Right cardiac atrium (tissue), 5 donors: Measurements from ENCODE around the gene TMEM63A. TPM values are rescaled to one million over a fixed set of nuclear protein-coding genes. Genes with fewer than 3 reads are reported as not detected.
A peak's percentile ranks its signal among the peaks of the same experiment; 100 is the strongest.

Source experiments
- ATAC-seq, 2 donors: fragments of 200-7000 bp; cut with Tn5 transposase; one replicate each; pipeline versions ENCODE4 v1.8.0 to v1.9.1; 2020; ENCODE audit warnings: moderate library complexity in 2 of 2, mild to moderate bottlenecking in 1 of 2
- DNase-seq, 3 donors: peaks; one replicate each; pipeline ENCODE4 v3.0.0-alpha.2; 2020
- H3K27ac ChIP-seq: one replicate; pipeline ENCODE4 v1.5.1; 2013; ENCODE audit warnings: mild to moderate bottlenecking, low read length, control low read depth, moderate library complexity
- H3K27me3 ChIP-seq: one replicate; pipeline ENCODE4 v1.6.1; 2013; ENCODE audit not compliant: control insufficient read depth, insufficient read depth
- H3K4me1 ChIP-seq: one replicate; pipeline ENCODE4 v1.6.1; 2013; ENCODE audit warnings: low read length; ENCODE audit not compliant: control insufficient read depth, insufficient read depth
- H3K4me3 ChIP-seq: one replicate; pipeline ENCODE4 v1.5.1; 2013; ENCODE audit warnings: low read length, control low read depth
- H3K9me3 ChIP-seq: one replicate; pipeline ENCODE4 v1.6.1; 2013; ENCODE audit warnings: low read length; ENCODE audit not compliant: control insufficient read depth
- WGBS: extraction: QIAGEN DNeasy Blood & Tissue Kit; methylation state at CpG from one replicate; pipeline ENCODE4 v1.1.7; 2013; 5-methylcytosine and 5-hydroxymethylcytosine counted together
- intact Hi-C, 4 donors: fragments of 100-400 bp; cut with DNase I; formaldehyde crosslinking; loops; one replicate each; pipeline versions ENCODE4 v1.11.0 to v1.14.0; 2022 to 2023
- polyA plus RNA-seq: library from polyadenylated mRNA; stranded (reverse); fragments of 200-250 nt; gene quantifications from one replicate; pipeline ENCODE4 v1.2.3, GENCODE V29; 2013
- total RNA-seq, 4 donors: library from RNA; stranded (reverse); fragmentation: NEBNext Ultra II Directional; extraction: Animal tissue kit (Norgen Biotek cat#: 25700); gene quantifications; one replicate each; pipeline ENCODE4 v1.2.1, GENCODE V29; 2021
- donor health status: healthy with polysubstance abuse.
- donor health status: DM: no; HTN: yes; CAD: no.
- donor health status: DM: no; HTN: no; CAD: no.
- donor health status: DM: no; HTN: yes; CAD: no; lungs with severe emphysema.
- donor health status: DM: yes; HTN: yes; CAD: no.

Gene TMEM63A
- total and polyA plus RNA-seq, 5 donors: 29.3 to 44.4 (median 33.9) TPM

- Histone ChIP-seq H3K4me1 (no peaks in the 10 kb centered on the region), H3K27ac (no peak overlapping the region), H3K4me3 (no peak overlapping the region), H3K9me3 (no peaks in the 10 kb centered on the region), H3K27me3 (no peaks in the 10 kb centered on the region)
- no peak for ATAC-seq
- 94% methylated on average over 5 of the region's 5 CpGs for WGBS
- DNase-seq: peak in 1 of 3 donors; percentile 7
- intact Hi-C loops: no loop called here
These were observed 19.0 kb downstream of the TMEM63A start for GRCh38 chr1:225863167-225863566.

- intact Hi-C loops: no loop called here
- H3K4me3 ChIP-seq: no peak overlapping the region
- 90% methylated on average over 13 of the region's 13 CpGs for WGBS
- DNase-seq (peak in 1 of 3 donors; percentile 35), ATAC-seq (no peak)
- no peak overlapping the region for H3K27ac ChIP-seq
- no peaks in the 10 kb centered on the region for H3K4me1 ChIP-seq
- H3K9me3 ChIP-seq: no peaks in the 10 kb centered on the region
- no peaks in the 10 kb centered on the region for H3K27me3 ChIP-seq
These were observed 19.6 kb downstream of the TMEM63A start for GRCh38 chr1:225862581-225862950.

GRCh38 chr1:225861834-225862580, 20.2 kb downstream of the TMEM63A start:
- intact Hi-C loops: no loop called here
- WGBS: 87% methylated on average over 13 of the region's 13 CpGs
- ATAC-seq: no peak
- peak in 1 of 3 donors; percentile 28 for DNase-seq
- Histone ChIP-seq H3K27ac (no peak overlapping the region), H3K4me3 (no peak overlapping the region), H3K4me1 (no peaks in the 10 kb centered on the region), H3K9me3 (no peaks in the 10 kb centered on the region), H3K27me3 (no peaks in the 10 kb centered on the region)

- no peaks in the 10 kb centered on the region for H3K4me1 ChIP-seq
- no peaks in the 10 kb centered on the region for H3K27me3 ChIP-seq
- H3K27ac ChIP-seq: no peak overlapping the region
- intact Hi-C loops: no loop called here
- ATAC-seq (no peak), DNase-seq (peak in 1 of 3 donors; percentile 10)
- WGBS: 92% methylated on average over 7 of the region's 7 CpGs
- no peaks in the 10 kb centered on the region for H3K9me3 ChIP-seq
- H3K4me3 ChIP-seq: no peak overlapping the region
These were observed 21.2 kb downstream of the TMEM63A start for GRCh38 chr1:225860876-225861441.

- Histone ChIP-seq H3K9me3 (no peaks in the 10 kb centered on the region), H3K27ac (no peak overlapping the region), H3K27me3 (no peaks in the 10 kb centered on the region), H3K4me3 (no peak overlapping the region), H3K4me1 (no peaks in the 10 kb centered on the region)
- DNase-seq (no peak), ATAC-seq (no peak)
- intact Hi-C loops: no loop called here
- 95% methylated on average over 5 of the region's 5 CpGs for WGBS
These were observed 22.1 kb downstream of the TMEM63A start for GRCh38 chr1:225860107-225860506.

GRCh38 chr1:225859151-225859550, 23.0 kb downstream of the TMEM63A start:
- no peak for DNase-seq
- no peak for ATAC-seq
- Histone ChIP-seq H3K4me3 (no peak overlapping the region), H3K9me3 (no peaks in the 10 kb centered on the region), H3K27me3 (no peaks in the 10 kb centered on the region), H3K4me1 (no peaks in the 10 kb centered on the region), H3K27ac (no peak overlapping the region)
- intact Hi-C loops: no loop called here
- 90% methylated on average over 5 of the region's 5 CpGs for WGBS

GRCh38 chr1:225857256-225857655, 24.9 kb downstream of the TMEM63A start:
- ATAC-seq (no peak), DNase-seq (no peak)
- Histone ChIP-seq H3K9me3 (no peaks in the 10 kb centered on the region), H3K27me3 (no peaks in the 10 kb centered on the region), H3K27ac (no peak overlapping the region), H3K4me3 (no peak overlapping the region), H3K4me1 (no peaks in the 10 kb centered on the region)
- WGBS: 69% methylated on average over 7 of the region's 7 CpGs
- intact Hi-C loops: no loop called here

DNA sequence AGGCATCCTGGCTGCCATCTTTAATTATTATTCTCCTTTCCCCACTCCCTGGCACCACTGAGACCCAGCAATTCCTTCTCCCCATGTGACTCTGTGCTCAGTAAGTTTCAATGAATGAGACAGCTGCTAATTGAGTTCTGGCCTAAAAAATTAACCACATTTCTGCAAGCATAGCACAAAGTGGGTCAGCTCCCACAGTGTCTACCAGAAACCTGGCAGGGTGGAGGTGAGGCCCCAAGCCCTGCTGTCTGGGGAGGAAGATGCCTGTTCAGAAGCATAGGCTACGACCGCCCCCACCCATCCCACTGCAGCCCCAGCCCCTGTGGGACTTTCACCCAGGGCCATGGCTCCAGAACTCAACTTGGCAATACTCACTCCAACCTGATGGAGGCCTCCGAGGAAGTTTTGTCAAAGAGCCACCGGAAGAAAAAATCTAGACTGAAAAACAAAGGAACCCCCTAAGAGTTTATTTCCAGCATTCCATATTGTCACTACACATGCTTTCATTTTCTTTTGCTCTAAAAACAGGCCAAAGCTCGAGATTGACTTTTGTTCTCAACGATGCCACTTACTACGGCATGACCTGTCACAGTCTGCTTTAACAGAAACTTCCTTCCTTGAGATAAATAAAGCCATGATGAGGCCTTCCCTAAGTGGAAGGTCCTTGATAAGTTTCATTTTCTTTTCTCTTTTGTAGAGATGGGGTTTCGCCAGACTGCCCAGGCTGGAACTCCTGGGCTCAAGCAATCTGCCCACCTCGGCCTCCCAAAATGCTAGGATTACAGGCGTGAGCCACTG, 26.5 kb downstream of the TMEM63A start:
- H3K27ac ChIP-seq: no peak overlapping the region
- no peaks in the 10 kb centered on the region for H3K27me3 ChIP-seq
- WGBS: 70% methylated on average over 10 of the region's 10 CpGs
- DNase-seq (peak in 1 of 3 donors; percentile 9), ATAC-seq (no peak)
- H3K4me1 ChIP-seq: no peaks in the 10 kb centered on the region
- no peak overlapping the region for H3K4me3 ChIP-seq
- intact Hi-C loops: no loop called here
- no peaks in the 10 kb centered on the region for H3K9me3 ChIP-seq

DNA sequence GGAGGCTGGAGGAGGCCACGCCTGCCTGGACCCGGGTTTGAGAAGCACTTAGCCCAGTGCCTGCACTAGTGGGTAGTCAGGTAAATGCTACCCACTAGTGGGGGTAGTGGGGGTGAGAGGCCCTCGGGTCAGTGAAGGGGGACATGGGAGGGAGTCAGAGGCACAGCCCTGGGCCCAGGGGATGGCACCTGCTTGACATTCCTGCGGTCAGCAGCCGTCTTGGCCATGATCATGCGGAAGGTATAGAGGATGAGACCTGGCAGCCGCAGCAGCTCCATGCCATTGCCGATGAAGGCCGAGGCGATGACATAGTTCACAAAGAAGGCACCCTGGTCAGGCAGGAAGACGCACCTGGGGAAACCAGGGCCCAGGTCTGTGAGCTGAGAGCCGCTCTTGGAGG, 28.7 kb downstream of the TMEM63A start:
- intact Hi-C loops: no loop called here
- Histone ChIP-seq H3K4me1 (no peaks in the 10 kb centered on the region), H3K4me3 (no peak overlapping the region), H3K9me3 (no peaks in the 10 kb centered on the region), H3K27ac (no peak overlapping the region), H3K27me3 (no peaks in the 10 kb centered on the region)
- 92% methylated on average over 12 of the region's 12 CpGs for WGBS
- peak in 1 of 3 donors; percentile 42 for DNase-seq
- ATAC-seq: no peak

DNA sequence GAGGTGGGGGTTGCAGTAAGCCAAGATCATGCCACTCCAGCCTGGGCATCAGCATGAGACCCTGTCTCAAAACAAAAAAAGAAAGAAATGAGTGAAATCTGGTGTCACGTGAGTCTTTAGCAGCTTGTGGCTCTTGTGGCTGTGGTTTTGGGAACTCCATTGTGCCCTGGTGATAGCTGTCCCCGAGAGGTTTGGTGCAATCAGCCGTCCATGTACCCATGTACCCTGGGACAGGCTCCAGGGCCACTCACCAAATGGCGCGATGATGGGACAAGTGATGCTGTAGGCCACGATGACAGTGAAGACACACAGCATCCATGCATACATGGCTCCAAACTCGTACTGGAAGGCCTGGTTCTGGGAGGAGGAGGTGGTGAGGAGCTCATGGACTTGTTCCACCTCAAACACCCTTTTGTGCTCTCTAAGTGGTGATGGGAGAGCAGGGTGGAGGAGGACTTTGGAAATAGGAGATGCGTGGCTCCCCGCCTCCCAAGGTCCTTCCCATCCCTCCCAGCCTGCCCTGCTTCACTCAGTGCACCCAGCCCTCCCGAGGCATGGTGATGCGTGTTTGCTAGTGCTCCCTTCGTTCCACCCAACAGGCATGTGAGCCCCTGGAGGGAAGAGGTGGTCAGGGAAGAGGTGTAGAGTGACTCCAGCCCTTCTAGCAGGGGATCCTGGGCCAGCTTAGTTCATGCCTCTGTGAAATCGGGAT, 29.6 kb downstream of the TMEM63A start:
- no peaks in the 10 kb centered on the region for H3K27me3 ChIP-seq
- DNase-seq: peak in 1 of 3 donors; percentile 32
- no peak for ATAC-seq
- no peaks in the 10 kb centered on the region for H3K4me1 ChIP-seq
- intact Hi-C loops: no loop called here
- no peak overlapping the region for H3K4me3 ChIP-seq
- WGBS: 90% methylated on average over 13 of the region's 13 CpGs
- no peaks in the 10 kb centered on the region for H3K9me3 ChIP-seq
- H3K27ac ChIP-seq: no peak overlapping the region

- intact Hi-C loops: no loop called here
These were observed 30.4 kb downstream of the TMEM63A start for GRCh38 chr1:225851805-225852204.

More at GRCh38 chr1:225851805-225852204, 30.4 kb downstream of the TMEM63A start:
- H3K4me3 ChIP-seq: no peak overlapping the region
- no peaks in the 10 kb centered on the region for H3K4me1 ChIP-seq
- WGBS: 51% methylated on average over 4 of the region's 4 CpGs
- ATAC-seq: no peak
- H3K27me3 ChIP-seq: no peaks in the 10 kb centered on the region
- no peaks in the 10 kb centered on the region for H3K9me3 ChIP-seq
- DNase-seq: peak in 1 of 3 donors; percentile 25
- H3K27ac ChIP-seq: no peak overlapping the region
